HUES6 (cell line): ENCODE data around the gene ASB3.
"Not testable (repeated sequence)": the region's sequence is repeated elsewhere in the genome, so short reads cannot be mapped to it uniquely, and the experiment has no call there.

Experiments used
- H3K27ac ChIP-seq: 2 replicates; pipeline ENCODE4 v1.7.0; 2013; ENCODE audit warnings: low read depth, mild to moderate bottlenecking, low read length, inconsistent platforms
- H3K27me3 ChIP-seq: 2 replicates; pipeline ENCODE4 v1.6.1; 2013; ENCODE audit warnings: low read length; ENCODE audit not compliant: control insufficient read depth, insufficient read depth
- H3K36me3 ChIP-seq: 2 replicates; pipeline ENCODE4 v1.6.1; 2013; ENCODE audit warnings: low read length; ENCODE audit not compliant: control insufficient read depth, insufficient read depth
- H3K4me1 ChIP-seq: 2 replicates; pipeline ENCODE4 v1.6.1; 2013; ENCODE audit warnings: low read length; ENCODE audit not compliant: control insufficient read depth, insufficient read depth
- H3K4me3 ChIP-seq: 2 replicates; pipeline ENCODE4 v1.5.1; 2013; ENCODE audit warnings: low read depth, low read length
- H3K9ac ChIP-seq: one replicate; pipeline ENCODE4 v1.6.1; 2013; ENCODE audit warnings: mild to moderate bottlenecking, low read length
- H3K9me3 ChIP-seq: 2 replicates; pipeline ENCODE4 v1.6.1; 2013; ENCODE audit warnings: low read depth, low read length; ENCODE audit not compliant: control insufficient read depth, insufficient read depth

ASB3 gene, protein sequence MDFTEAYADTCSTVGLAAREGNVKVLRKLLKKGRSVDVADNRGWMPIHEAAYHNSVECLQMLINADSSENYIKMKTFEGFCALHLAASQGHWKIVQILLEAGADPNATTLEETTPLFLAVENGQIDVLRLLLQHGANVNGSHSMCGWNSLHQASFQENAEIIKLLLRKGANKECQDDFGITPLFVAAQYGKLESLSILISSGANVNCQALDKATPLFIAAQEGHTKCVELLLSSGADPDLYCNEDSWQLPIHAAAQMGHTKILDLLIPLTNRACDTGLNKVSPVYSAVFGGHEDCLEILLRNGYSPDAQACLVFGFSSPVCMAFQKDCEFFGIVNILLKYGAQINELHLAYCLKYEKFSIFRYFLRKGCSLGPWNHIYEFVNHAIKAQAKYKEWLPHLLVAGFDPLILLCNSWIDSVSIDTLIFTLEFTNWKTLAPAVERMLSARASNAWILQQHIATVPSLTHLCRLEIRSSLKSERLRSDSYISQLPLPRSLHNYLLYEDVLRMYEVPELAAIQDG

DNA sequence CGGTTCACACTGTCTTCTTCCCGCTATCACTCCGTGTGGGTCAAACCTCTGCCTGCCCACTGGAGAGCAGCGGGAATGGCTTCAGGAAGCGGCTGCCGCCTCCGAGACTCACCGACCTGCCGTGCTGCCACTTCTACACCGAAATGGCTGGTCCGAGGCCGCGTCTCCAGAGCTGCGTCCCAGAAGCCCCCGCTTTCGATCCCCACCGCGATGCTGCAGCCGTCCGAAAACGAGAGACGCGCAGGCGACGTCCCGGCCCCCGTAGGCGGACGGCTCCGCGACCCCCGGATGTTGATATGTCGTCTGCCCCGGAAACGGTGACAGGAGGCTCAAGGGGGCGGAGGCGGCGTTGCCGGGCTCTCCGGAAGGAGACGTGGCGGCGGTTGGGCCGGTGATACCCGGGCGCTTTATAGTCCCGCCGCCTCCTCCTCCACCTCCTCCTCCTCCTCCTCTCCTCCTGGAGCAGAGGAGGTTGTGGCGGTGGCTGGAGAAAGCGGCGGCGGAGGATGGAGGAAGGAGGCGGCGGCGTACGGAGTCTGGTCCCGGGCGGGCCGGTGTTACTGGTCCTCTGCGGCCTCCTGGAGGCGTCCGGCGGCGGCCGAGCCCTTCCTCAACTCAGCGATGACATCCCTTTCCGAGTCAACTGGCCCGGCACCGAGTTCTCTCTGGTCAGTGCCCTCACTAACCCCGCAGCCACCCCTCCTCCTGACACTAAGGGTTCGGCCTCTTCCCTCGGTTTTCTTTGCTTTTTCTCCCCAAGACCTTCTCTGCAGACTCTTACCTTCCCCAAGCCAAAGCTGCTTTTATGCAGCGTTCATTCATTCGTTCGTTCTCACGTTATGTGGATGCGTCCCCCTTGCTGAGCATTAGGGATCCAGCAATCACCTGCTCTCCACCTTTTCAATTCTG, at the start of gene ASB3, which contains the start of gene ERLEC1:
Gene ASB3, minus strand, starts transcription at position 249 of the 909 bp plus-strand sequence. CDS start 21,381 bp downstream, outside the sequence.
Gene ERLEC1, plus strand, starts transcription at position 340 of the 909 bp plus-strand sequence. Its CDS starts 167 bp downstream, at position 507.
- no peaks in the 10 kb centered on the region for H3K9me3 ChIP-seq
- H3K27me3 ChIP-seq = no peaks in the 10 kb centered on the region
- peaks cover 33% of the 10 kb centered on the region for H3K4me1 ChIP-seq
- peak within 1 kb of the TSS; percentile 86 for H3K4me3 ChIP-seq
- peak within 1 kb of the TSS; percentile 95 for H3K9ac ChIP-seq
- H3K27ac ChIP-seq = peak within 1 kb of the TSS; percentile 53
- no peaks in the 10 kb centered on the region; the same call in 1 of the 2 replicates for H3K36me3 ChIP-seq

DNA sequence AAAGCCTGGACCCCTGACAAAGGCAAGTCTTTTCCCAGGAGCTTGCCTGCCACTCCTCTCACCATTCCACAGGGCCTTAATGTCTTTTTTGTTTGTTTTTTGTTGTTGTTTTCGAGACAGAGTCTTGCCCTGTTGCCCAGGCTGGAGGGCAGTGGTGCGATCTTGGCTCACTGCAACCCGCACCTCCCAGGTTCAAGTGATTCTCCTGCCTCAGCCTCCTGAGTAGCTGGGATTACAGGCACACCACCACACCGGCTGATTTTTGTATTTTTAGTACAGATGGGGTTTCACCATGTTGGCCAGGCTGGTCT, 43.2 kb upstream of the ASB3 start:
- not testable (repeated sequence) for H3K4me3 ChIP-seq, H3K9ac ChIP-seq, H3K27ac ChIP-seq, H3K36me3 ChIP-seq, H3K27me3 ChIP-seq, H3K9me3 ChIP-seq
- H3K4me1 ChIP-seq = peaks cover 18% of the 10 kb centered on the region

DNA sequence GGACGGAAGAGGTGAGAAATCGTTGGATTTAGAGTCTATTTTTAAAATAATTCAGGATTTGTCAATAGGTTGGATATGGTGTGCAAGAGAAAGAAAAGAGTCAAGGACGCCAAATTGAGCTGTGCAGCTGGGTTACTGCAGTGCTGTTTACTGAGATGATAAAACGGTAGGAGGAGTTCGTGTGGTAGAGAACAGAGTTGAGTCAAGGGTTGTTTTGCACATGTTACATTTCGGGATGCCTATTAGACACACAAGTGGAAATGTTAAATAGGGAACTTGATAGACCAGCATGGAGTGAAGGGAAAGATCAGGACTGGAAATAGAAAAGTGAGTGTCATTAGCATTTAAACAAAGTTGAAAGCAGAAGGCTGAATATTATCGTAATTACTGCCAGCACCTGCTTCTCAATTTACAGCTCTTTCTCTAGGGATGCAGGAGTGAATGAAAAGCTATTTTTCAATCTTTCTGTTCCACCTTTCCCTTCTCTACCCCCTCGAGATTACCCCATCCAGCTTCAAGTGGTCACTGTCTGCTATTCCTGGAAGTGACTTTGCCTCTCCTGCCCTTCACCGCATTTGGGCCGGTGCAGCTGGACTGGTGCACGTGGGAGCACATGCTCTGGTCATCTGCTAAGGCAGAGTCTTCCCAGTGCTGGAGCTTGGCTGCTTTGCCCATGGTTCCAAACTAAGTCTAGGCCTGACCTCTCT, 42.7 kb upstream of the ASB3 start:
- H3K9me3 ChIP-seq = no peaks in the 10 kb centered on the region
- H3K27me3 ChIP-seq = no peaks in the 10 kb centered on the region
- no peak overlapping the region for H3K27ac ChIP-seq
- H3K9ac ChIP-seq = no peak overlapping the region
- no peak overlapping the region for H3K4me3 ChIP-seq
- H3K36me3 ChIP-seq = no peaks in the 10 kb centered on the region
- H3K4me1 ChIP-seq = peaks cover 18% of the 10 kb centered on the region

DNA sequence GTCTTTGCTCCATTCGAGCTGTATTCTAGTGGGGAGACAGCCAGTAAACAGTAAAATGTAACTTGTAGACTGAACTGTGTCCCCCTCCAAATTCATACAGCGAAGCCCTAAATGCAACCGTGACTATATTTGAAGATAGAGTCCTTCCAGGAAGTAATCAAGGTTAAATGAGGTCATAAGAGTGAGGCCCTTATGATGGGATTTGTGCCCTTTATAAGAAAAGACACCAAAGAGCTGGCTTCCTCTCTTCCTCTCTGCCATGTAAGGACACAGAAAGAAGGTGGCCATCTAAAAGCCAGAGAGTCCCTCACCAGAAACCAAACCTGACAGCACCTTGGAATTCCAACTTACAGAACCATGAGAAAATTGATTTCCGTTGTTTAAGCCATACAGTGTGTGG, 41.6 kb upstream of the ASB3 start:
- Histone ChIP-seq H3K4me3 (no peak overlapping the region), H3K9ac (no peak overlapping the region), H3K27ac (no peak overlapping the region), H3K4me1 (peaks cover 18% of the 10 kb centered on the region), H3K36me3 (no peaks in the 10 kb centered on the region), H3K9me3 (no peaks in the 10 kb centered on the region), H3K27me3 (no peaks in the 10 kb centered on the region)

DNA sequence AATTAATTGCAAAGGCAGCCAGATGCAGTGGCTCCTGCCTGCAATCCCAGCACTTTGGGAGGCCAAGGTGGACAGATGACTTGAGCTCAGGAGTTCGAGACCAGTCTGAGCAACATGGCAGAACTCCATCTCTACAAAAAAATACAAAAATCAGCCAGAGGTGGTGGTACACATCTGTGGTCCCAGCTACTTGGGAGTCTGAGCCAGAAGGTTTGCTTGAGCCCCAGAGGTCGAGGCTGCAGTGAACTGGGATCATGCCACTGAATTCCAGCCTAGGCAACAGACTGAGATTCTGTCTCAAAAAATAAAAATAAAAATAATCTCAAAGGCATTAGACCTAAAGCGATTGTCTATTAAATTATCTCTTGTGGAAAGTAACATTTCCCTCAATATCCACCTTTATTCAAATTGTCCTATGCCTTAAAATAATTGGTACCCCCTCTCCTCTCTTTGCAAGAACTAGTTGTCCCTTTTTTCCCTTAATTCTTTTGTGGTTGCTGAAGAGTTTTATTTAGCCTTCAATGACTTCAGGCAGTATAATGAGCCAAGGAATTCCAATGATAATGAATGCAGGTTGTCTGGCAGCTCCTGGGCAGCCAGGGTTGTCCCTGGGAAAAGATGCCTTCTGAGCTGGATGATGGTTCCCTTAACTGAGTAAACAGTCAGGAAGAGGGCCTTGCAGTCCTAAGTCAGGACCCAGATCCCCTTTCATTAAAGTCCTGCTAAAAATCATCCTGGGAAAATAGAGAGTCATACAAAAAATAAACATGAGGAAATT, 40.8 kb upstream of the ASB3 start:
- H3K9ac ChIP-seq = no peak overlapping the region
- H3K27ac ChIP-seq = no peak overlapping the region
- H3K27me3 ChIP-seq = no peaks in the 10 kb centered on the region
- H3K4me3 ChIP-seq = no peak overlapping the region
- no peaks in the 10 kb centered on the region for H3K9me3 ChIP-seq
- H3K4me1 ChIP-seq = peaks cover 18% of the 10 kb centered on the region
- no peaks in the 10 kb centered on the region for H3K36me3 ChIP-seq

DNA sequence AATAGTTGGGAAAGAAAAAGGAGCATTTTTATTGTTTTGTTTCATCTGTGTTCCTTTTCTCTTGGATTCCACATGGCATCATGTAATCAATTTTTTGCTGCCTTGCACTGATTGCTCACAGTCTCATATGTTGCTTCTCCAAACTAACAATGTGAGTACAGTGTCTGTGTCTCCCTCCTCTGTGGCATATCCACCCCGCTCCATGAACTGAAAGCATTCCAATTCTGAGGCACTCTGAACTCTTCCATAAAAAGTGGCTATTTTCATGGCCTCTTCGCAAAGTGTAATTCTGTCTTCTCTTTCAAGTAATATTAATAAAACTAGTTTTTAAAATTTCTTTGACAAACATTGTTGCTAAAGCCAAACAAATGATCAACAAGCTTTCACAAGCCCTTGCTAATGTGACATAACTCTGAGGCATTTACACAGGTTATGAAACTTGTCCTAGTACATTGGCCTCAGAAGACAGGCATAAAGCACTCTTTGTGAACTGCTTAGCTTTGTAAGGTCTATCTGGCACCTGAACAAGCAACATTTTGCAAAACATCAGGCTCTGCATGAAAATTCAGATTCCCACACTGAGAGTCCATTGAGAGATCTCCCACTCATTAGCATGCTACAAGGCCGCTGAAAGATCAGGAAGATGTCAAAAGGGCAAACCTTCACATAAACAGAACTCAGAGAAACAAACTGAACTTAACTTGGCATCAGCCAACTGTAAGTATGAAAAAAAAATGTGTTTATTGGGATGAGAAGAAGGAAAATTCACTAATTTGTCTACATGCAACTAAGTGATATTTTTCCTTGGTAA, 40.0 kb upstream of the ASB3 start:
- H3K4me1 ChIP-seq = peaks cover 18% of the 10 kb centered on the region
- no peak overlapping the region; the same call in 1 of the 2 replicates for H3K27ac ChIP-seq
- no peaks in the 10 kb centered on the region for H3K27me3 ChIP-seq
- H3K4me3 ChIP-seq = no peak overlapping the region
- no peaks in the 10 kb centered on the region for H3K9me3 ChIP-seq
- no peak overlapping the region for H3K9ac ChIP-seq
- no peaks in the 10 kb centered on the region for H3K36me3 ChIP-seq

DNA sequence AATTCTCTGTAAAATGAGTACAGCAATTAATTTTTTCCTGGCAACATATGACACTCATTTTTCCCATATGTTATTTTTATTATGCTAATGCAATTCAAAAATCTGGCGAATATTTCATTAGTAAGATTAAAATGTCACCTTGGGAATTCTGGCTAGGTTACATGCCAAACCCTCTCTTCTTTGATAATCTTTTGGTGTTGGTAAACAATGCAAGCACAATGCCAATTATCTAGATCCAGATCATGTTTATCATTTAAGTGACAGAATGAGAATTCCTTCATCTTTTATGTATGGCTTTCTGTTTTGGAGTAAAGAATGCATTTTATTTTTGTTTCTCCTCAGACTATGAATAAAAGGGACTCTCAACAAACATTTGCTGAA, 39.3 kb upstream of the ASB3 start:
- Histone ChIP-seq H3K27me3 (no peaks in the 10 kb centered on the region), H3K4me3 (no peak overlapping the region), H3K36me3 (no peaks in the 10 kb centered on the region), H3K9me3 (no peaks in the 10 kb centered on the region), H3K27ac (no peak overlapping the region), H3K4me1 (peaks cover 18% of the 10 kb centered on the region), H3K9ac (no peak overlapping the region)

DNA sequence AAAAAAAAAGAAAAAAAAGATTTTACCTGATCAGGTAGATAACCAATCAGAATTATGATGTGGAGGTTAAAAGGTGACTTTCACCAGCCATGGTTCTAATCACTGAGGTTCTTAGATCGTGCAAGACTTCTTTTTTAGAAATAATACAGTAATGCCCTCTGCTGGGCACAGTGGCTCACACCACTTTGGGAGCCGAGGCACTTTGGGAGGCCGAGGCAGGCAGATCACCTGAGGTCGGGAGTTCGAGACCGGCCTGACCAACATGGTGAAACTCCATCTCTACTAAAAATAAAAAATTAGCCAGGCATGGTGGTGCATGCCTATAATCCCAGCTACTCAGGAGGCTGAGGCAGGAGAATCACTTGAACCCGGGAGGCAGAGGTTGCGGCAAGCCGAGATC, 36.9 kb upstream of the ASB3 start:
- H3K9me3 ChIP-seq, H3K27me3 ChIP-seq, H3K4me3 ChIP-seq, H3K27ac ChIP-seq, H3K9ac ChIP-seq: not testable (repeated sequence)
- peaks cover 10% of the 10 kb centered on the region for H3K36me3 ChIP-seq
- peaks cover 25% of the 10 kb centered on the region for H3K4me1 ChIP-seq

DNA sequence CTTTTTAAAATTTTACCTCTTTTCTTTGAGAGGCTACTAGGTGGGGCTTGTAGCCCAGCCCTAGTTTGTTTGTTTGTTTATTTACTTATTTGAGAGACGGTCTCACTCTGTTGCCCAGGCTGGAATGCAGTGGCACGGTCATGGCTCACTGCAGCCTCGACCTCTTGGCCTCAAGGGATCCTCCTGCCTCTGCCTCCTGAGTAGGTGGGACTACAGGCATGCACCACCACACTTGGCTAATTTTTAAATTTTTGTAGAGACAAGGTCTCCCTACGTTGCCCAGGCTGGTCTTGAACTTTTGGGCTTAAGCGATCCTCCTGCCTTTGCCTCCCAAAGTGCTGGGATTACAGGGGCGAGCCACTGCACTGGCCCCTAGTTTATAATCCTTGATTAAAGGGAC, 35.1 kb upstream of the ASB3 start:
- Histone ChIP-seq H3K27me3 (no peaks in the 10 kb centered on the region), H3K27ac (no peak overlapping the region), H3K36me3 (peaks cover 16% of the 10 kb centered on the region), H3K9me3 (no peaks in the 10 kb centered on the region), H3K4me1 (peaks cover 14% of the 10 kb centered on the region), H3K9ac (no peak overlapping the region), H3K4me3 (no peak overlapping the region)
